Astrocyte (in vitro differentiated cells and primary cell): Measurements from ENCODE around the gene PIK3CB. TPM values are rescaled to one million over a fixed set of nuclear protein-coding genes. Genes with fewer than 3 reads are reported as not detected.

Experiments
- DNase-seq: peaks from one replicate; pipeline ENCODE4 v3.0.0-alpha.2; 2010; ENCODE audit warnings: low read depth
- FAIRE-seq: peaks from 2 replicates; lab custom pipeline; 2011; peaks lifted over from hg19 to GRCh38; lab: Jason Lieb, UNC
- H2AFZ ChIP-seq: 2 replicates; pipeline ENCODE4 v1.6.0; 2012; ENCODE audit warnings: low read depth, low read length, inconsistent platforms
- H3K27ac ChIP-seq: 2 replicates; pipeline ENCODE4 v1.5.1; 2011; ENCODE audit warnings: low read depth, low read length, inconsistent platforms
- H3K27me3 ChIP-seq: 2 replicates; pipeline ENCODE4 v1.6.0; 2011; ENCODE audit warnings: low read length, inconsistent platforms; ENCODE audit not compliant: insufficient read depth
- H3K36me3 ChIP-seq: 2 replicates; pipeline ENCODE4 v1.5.1; 2011; ENCODE audit warnings: low read length, inconsistent platforms; ENCODE audit not compliant: insufficient read depth
- H3K4me1 ChIP-seq: 2 replicates; pipeline ENCODE4 v1.5.1; 2011; ENCODE audit warnings: low read length, inconsistent platforms; ENCODE audit not compliant: insufficient read depth
- H3K4me2 ChIP-seq: 2 replicates; pipeline ENCODE4 v1.6.0; 2012; ENCODE audit warnings: low read length, inconsistent platforms
- H3K4me3 ChIP-seq: 2 replicates; pipeline ENCODE4 v1.5.1; 2011; ENCODE audit warnings: low read depth, mild to moderate bottlenecking, low read length, inconsistent platforms; ENCODE audit not compliant: insufficient read depth
- H3K79me2 ChIP-seq: 2 replicates; pipeline ENCODE4 v1.6.0; 2012; ENCODE audit warnings: mild to moderate bottlenecking, low read length, inconsistent platforms; ENCODE audit not compliant: insufficient read depth
- H3K9ac ChIP-seq: 2 replicates; pipeline ENCODE4 v1.6.0; 2012; ENCODE audit warnings: mild to moderate bottlenecking, low read length, inconsistent platforms
- H3K9me3 ChIP-seq: 2 replicates; pipeline ENCODE4 v1.5.1; 2012; ENCODE audit warnings: low read depth, mild to moderate bottlenecking, low read length, inconsistent platforms; ENCODE audit not compliant: insufficient read depth
- H4K20me1 ChIP-seq: 2 replicates; pipeline ENCODE4 v1.6.0; 2012; ENCODE audit warnings: low read length, inconsistent platforms; ENCODE audit not compliant: insufficient read depth
- H3K27ac Mint-ChIP-seq: one replicate; pipeline ENCODE4 v1.8.0; 2021; ENCODE audit warnings: mild to moderate bottlenecking, mixed read lengths; ENCODE audit not compliant: unreplicated experiment
- H3K27me3 Mint-ChIP-seq: one replicate; pipeline ENCODE4 v1.8.0; 2021; ENCODE audit warnings: low read depth, mixed read lengths; ENCODE audit not compliant: unreplicated experiment
- H3K36me3 Mint-ChIP-seq: one replicate; pipeline ENCODE4 v1.8.0; 2021; ENCODE audit warnings: low read depth, mixed read lengths; ENCODE audit not compliant: unreplicated experiment
- H3K4me1 Mint-ChIP-seq: one replicate; pipeline ENCODE4 v1.8.0; 2021; ENCODE audit warnings: low read depth, mixed read lengths; ENCODE audit not compliant: unreplicated experiment
- H3K4me3 Mint-ChIP-seq: one replicate; pipeline ENCODE4 v1.8.0; 2021; ENCODE audit warnings: mild to moderate bottlenecking, moderate library complexity, mixed read lengths; ENCODE audit not compliant: unreplicated experiment
- H3K9me3 Mint-ChIP-seq: one replicate; pipeline ENCODE4 v1.8.0; 2021; ENCODE audit warnings: mild to moderate bottlenecking, mixed read lengths; ENCODE audit not compliant: unreplicated experiment
- CTCF ChIP-seq: IDR thresholded peaks from 2 replicates; pipeline ENCODE4 v1.5.1; 2011; ENCODE audit warnings: low read depth, mild to moderate bottlenecking, inconsistent platforms, low read length, moderate library complexity; ENCODE audit not compliant: insufficient read depth
- EZH2 ChIP-seq: IDR thresholded peaks from 2 replicates; pipeline ENCODE4 v1.6.1; 2012; ENCODE audit warnings: mild to moderate bottlenecking, low read length, inconsistent platforms; ENCODE audit not compliant: insufficient read depth
- total RNA-seq: library from RNA; stranded (reverse); gene quantifications from 2 replicates; pipeline ENCODE4 v1.2.1, GENCODE V29; 2021

Gene PIK3CB
- total RNA-seq, 1 donor from 2014 or later: 24.8 TPM

GRCh38 chr3:138875754-138876664 lies 41.3 kb upstream of the PIK3CB start:
- Histone ChIP-seq H3K79me2 (no peaks in the 10 kb centered on the region), H3K27me3 (no peaks in the 10 kb centered on the region), H3K27ac (no peak overlapping the region), H4K20me1 (no peaks in the 10 kb centered on the region), H3K36me3 (no peaks in the 10 kb centered on the region), H3K4me2 (no peak overlapping the region), H3K4me3 (no peak overlapping the region), H3K9ac (no peak overlapping the region), H3K9me3 (no peaks in the 10 kb centered on the region), H2AFZ (peak overlapping the region; percentile 28), H3K4me1 (no peaks in the 10 kb centered on the region)
- no peak overlapping the region for H3K4me3 Mint-ChIP-seq
- TF ChIP-seq CTCF: no peak
- TF ChIP-seq EZH2: no peak
- peaks cover 6% of the 10 kb centered on the region for H3K9me3 Mint-ChIP-seq
- no peak overlapping the region for H3K27ac Mint-ChIP-seq
- H3K4me1 Mint-ChIP-seq: no peaks in the 10 kb centered on the region
- no peaks in the 10 kb centered on the region for H3K27me3 Mint-ChIP-seq
- DNase-seq (no peak), FAIRE-seq (no peak)
- H3K36me3 Mint-ChIP-seq: peaks cover 3% of the 10 kb centered on the region

GRCh38 chr3:138875096-138875753 lies 40.5 kb upstream of the PIK3CB start:
- Histone ChIP-seq H3K9me3 (no peaks in the 10 kb centered on the region), H3K4me2 (no peak overlapping the region), H3K9ac (no peak overlapping the region), H3K36me3 (no peaks in the 10 kb centered on the region), H2AFZ (no peak overlapping the region), H3K4me1 (no peaks in the 10 kb centered on the region), H3K27me3 (no peaks in the 10 kb centered on the region), H3K79me2 (no peaks in the 10 kb centered on the region), H3K4me3 (no peak overlapping the region), H3K27ac (no peak overlapping the region), H4K20me1 (no peaks in the 10 kb centered on the region)
- H3K4me3 Mint-ChIP-seq: no peak overlapping the region
- no peaks in the 10 kb centered on the region for H3K4me1 Mint-ChIP-seq
- no peaks in the 10 kb centered on the region for H3K27me3 Mint-ChIP-seq
- no peak overlapping the region for H3K27ac Mint-ChIP-seq
- H3K9me3 Mint-ChIP-seq: peaks cover 6% of the 10 kb centered on the region
- TF ChIP-seq CTCF: no peak
- TF ChIP-seq EZH2: no peak
- DNase-seq: no peak
- H3K36me3 Mint-ChIP-seq: peaks cover 3% of the 10 kb centered on the region
- no peak for FAIRE-seq
